Measurements from ENCODE around the gene ZFP36L2.

DNA sequence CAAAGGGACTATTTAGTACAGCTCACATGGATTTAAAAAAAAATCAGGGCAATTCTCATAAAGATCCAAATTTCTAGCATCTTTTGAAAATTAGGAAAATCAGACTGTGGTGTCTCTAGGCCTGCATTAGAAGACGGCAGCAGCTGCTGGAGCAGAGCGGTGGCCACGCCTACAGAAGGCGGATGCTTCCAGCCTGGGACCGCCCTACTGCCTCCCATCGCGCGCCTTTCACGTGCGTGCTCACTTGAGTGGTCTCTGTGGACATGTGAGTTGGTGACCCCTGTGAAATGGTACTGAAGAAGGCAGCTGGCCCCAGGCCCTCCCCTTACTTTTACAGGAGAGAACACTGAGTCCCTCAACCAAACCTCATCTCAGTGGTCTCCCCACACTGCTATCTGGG, 15.2 kb upstream of the ZFP36L2 start:
- TF ChIP-seq, protein P1, sequence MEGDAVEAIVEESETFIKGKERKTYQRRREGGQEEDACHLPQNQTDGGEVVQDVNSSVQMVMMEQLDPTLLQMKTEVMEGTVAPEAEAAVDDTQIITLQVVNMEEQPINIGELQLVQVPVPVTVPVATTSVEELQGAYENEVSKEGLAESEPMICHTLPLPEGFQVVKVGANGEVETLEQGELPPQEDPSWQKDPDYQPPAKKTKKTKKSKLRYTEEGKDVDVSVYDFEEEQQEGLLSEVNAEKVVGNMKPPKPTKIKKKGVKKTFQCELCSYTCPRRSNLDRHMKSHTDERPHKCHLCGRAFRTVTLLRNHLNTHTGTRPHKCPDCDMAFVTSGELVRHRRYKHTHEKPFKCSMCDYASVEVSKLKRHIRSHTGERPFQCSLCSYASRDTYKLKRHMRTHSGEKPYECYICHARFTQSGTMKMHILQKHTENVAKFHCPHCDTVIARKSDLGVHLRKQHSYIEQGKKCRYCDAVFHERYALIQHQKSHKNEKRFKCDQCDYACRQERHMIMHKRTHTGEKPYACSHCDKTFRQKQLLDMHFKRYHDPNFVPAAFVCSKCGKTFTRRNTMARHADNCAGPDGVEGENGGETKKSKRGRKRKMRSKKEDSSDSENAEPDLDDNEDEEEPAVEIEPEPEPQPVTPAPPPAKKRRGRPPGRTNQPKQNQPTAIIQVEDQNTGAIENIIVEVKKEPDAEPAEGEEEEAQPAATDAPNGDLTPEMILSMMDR (IDR thresholded peaks at IDR 0.05; ENCODE audit: extremely low read depth in 1 of 2, insufficient read depth in 1 of 2, low read depth in 1 of 2, low read length in 2 of 2): no peak
- no peak for TF ChIP-seq POLR2AphosphoS5 (IDR thresholded peaks at IDR 0.05; ENCODE audit: insufficient read depth, low read depth, low read length)
- no peak for TF ChIP-seq POLR2A (IDR thresholded peaks at IDR 0.05; ENCODE audit: low read depth, low read length)
- TF ChIP-seq, protein P2, sequence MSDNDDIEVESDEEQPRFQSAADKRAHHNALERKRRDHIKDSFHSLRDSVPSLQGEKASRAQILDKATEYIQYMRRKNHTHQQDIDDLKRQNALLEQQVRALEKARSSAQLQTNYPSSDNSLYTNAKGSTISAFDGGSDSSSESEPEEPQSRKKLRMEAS (IDR thresholded peaks at IDR 0.05; ENCODE audit: insufficient read depth, insufficient read length): no peak
- no peak for TF ChIP-seq JUN (IDR thresholded peaks at IDR 0.05; ENCODE audit: borderline replicate concordance, insufficient read depth, insufficient read length, low read depth)
- no peak for TF ChIP-seq EZH2 (IDR thresholded peaks at IDR 0.05; ENCODE audit: borderline replicate concordance, low read depth, low read length, severe bottlenecking)
- TF ChIP-seq MYC (IDR thresholded peaks at IDR 0.05; ENCODE audit: low read depth, low read length): no peak
- TF ChIP-seq FOS (IDR thresholded peaks at IDR 0.05; ENCODE audit: borderline replicate concordance, insufficient read depth, low read length): no peak
